Brain microvascular endothelial cell (primary cell): ENCODE measurements around the gene PLEKHO2.

Source experiments
- DNase-seq: peaks from one replicate; pipeline ENCODE4 v3.0.0-alpha.2; 2020
- H3K27ac ChIP-seq: fragments of 250-450 bp; sonication (Bioruptor Pico); 2 replicates; pipeline ENCODE4 v1.5.1; 2020; ENCODE audit warnings: mild to moderate bottlenecking, moderate library complexity
- H3K27me3 ChIP-seq: fragments of 250-450 bp; sonication (Bioruptor Pico); replicated peaks from 2 replicates; pipeline ENCODE4 v1.5.1; 2020; ENCODE audit warnings: mild to moderate bottlenecking
- H3K36me3 ChIP-seq: fragments of 250-450 bp; sonication (Bioruptor Pico); replicated peaks from 2 replicates; pipeline ENCODE4 v1.5.1; 2020; ENCODE audit warnings: mild to moderate bottlenecking
- H3K4me3 ChIP-seq: 2 replicates; pipeline ENCODE4 v1.5.1; 2011; ENCODE audit warnings: low read depth, mild to moderate bottlenecking, control low read depth, low read length, moderate library complexity
- CTCF ChIP-seq: IDR thresholded peaks from 2 replicates; pipeline ENCODE4 v1.5.1; 2011; ENCODE audit warnings: low read depth, mild to moderate bottlenecking, moderate library complexity, low read length, control low read depth, inconsistent platforms; ENCODE audit errors: missing control alignments
- in situ Hi-C: cut with HindIII; loops from 2 replicates; pipeline ENCODE4 v1.10.0; 2017; ENCODE audit warnings: low sequenced_read_pairs, low pct_ligation_motif_present

PLEKHO2 gene

GRCh38 chr15:64897345-64897985 is 55.8 kb downstream of the PLEKHO2 start:
- DNase-seq = peak; percentile 53
- Histone ChIP-seq H3K36me3 (no peaks in the 10 kb centered on the region), H3K27me3 (no peaks in the 10 kb centered on the region), H3K27ac (peak overlapping the region; percentile 51), H3K4me3 (no peak overlapping the region)
- in situ Hi-C loops = no loop called here
- no peak for TF ChIP-seq CTCF

- in situ Hi-C loops = no loop called here
- no peak for TF ChIP-seq CTCF
Measured at GRCh38 chr15:64898406-64898805, 56.7 kb downstream of the PLEKHO2 start.

GRCh38 chr15:64901141-64901540 is 59.4 kb downstream of the PLEKHO2 start:
- no peak for TF ChIP-seq CTCF
- DNase-seq = no peak
- Histone ChIP-seq H3K27ac (no peak overlapping the region), H3K36me3 (no peaks in the 10 kb centered on the region), H3K4me3 (no peak overlapping the region), H3K27me3 (no peaks in the 10 kb centered on the region)
- in situ Hi-C loops = no loop called here

More at GRCh38 chr15:64898406-64898805, 56.7 kb downstream of the PLEKHO2 start:
- Histone ChIP-seq H3K4me3 (no peak overlapping the region), H3K27ac (no peak overlapping the region), H3K27me3 (no peaks in the 10 kb centered on the region), H3K36me3 (no peaks in the 10 kb centered on the region)
- DNase-seq = no peak

GRCh38 chr15:64901914-64902313 is 60.2 kb downstream of the PLEKHO2 start:
- H3K36me3 ChIP-seq = no peaks in the 10 kb centered on the region
- in situ Hi-C loops = no loop called here
- H3K4me3 ChIP-seq = no peak overlapping the region
- no peaks in the 10 kb centered on the region for H3K27me3 ChIP-seq
- no peak for DNase-seq
- H3K27ac ChIP-seq = no peak overlapping the region
- no peak for TF ChIP-seq CTCF

GRCh38 chr15:64902863-64903262 is 61.1 kb downstream of the PLEKHO2 start:
- in situ Hi-C loops = no loop called here
- Histone ChIP-seq H3K4me3 (no peak overlapping the region), H3K36me3 (no peaks in the 10 kb centered on the region), H3K27ac (no peak overlapping the region), H3K27me3 (no peaks in the 10 kb centered on the region)
- TF ChIP-seq CTCF = no peak
- DNase-seq = no peak

DNA sequence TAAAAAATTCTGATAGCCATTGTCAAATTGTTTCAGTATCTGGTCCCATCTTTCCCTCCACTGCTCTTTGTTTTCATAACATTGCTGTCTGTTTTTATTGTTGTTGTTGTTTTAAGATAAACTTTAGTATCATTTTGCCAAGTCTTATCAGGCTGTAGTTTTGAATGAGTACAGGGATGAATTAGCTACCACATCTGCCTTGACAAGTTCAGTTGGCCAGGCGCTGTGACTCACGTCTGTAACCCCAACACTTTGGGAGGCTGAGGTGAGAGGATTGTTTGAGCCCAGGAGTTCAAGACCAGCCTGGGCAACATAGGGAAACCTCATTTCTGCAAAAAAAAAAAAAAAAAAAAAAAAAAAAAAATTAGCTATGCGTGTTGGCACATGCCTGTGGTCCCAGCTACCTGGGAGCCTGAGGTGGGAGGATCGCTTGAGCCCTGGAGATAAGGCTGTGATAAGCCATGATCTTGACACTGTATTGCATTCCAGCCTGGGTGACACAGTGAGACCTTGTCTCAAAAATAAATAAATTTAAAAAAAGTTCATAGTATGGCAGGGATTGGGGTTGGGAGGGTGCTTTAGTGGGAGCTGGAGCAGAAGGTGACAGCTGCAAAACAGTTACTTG is 61.7 kb downstream of the PLEKHO2 start:
- no peaks in the 10 kb centered on the region for H3K27me3 ChIP-seq
- H3K27ac ChIP-seq = no peak overlapping the region
- H3K36me3 ChIP-seq = no peaks in the 10 kb centered on the region
- no peak for DNase-seq
- no peak overlapping the region for H3K4me3 ChIP-seq
- TF ChIP-seq CTCF = no peak
- in situ Hi-C loops = no loop called here
